Stimulated activated naive CD4-positive, alpha-beta T cell treated with Interleukin-2 at 50 U/mL for 16 hours (primary cell): ENCODE results near the gene MACROH2A2.

Experiments
- DNase-seq: peaks from one replicate; lab custom pipeline; 2025; lab: John Stamatoyannopoulos, UW

The MACROH2A2 gene

DNA sequence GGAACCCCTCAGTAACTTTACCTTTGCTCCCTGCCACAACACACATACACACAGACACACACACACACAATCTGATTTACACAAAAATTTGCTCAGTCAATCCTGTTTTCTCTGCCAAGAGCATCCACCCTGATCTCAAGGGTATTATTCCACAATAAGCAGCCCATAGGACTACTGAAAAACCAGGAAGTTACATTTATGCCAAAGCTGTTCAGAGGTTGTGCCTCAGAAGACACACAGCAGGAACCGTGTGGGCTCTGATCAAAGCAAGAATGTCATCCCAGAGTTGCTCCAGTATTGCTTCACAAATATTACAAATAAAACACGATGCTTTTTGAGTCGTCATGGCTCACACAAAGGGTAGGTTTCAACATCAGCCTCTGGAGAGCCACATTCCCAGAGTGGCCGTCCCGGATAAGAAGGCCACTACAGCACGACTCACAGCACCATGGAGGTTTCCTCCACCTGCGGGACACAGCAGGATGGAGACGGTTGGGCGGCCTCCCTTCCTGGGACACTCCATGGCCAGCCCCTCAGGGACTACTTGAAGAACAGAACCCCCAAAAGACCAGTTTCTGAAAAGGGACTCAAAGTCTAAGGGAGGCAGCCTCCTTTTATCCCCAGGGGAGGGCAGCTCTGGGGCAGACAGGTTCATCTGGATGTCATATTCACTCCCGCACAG is 78.4 kb downstream of the MACROH2A2 start:
- no peak for DNase-seq

DNA sequence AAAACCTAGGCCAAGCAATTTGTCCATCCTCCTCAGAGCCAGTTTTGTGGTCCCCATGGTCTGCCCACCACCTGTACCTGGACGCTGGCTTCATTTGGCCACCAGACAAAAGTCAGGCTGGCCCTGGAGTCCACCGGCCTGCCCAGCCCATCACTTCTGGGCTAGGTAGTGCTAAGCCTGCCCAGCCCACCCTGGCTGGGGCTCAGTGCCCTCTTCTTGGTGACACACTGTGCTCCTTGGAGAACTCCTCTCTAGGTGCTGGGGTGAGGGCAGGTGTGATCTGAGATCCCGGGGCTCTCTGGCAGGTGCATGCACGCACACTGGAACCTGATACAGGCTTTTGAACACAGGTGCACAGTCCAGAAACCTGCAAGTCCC is 78.9 kb downstream of the MACROH2A2 start:
- DNase-seq = no peak

DNA sequence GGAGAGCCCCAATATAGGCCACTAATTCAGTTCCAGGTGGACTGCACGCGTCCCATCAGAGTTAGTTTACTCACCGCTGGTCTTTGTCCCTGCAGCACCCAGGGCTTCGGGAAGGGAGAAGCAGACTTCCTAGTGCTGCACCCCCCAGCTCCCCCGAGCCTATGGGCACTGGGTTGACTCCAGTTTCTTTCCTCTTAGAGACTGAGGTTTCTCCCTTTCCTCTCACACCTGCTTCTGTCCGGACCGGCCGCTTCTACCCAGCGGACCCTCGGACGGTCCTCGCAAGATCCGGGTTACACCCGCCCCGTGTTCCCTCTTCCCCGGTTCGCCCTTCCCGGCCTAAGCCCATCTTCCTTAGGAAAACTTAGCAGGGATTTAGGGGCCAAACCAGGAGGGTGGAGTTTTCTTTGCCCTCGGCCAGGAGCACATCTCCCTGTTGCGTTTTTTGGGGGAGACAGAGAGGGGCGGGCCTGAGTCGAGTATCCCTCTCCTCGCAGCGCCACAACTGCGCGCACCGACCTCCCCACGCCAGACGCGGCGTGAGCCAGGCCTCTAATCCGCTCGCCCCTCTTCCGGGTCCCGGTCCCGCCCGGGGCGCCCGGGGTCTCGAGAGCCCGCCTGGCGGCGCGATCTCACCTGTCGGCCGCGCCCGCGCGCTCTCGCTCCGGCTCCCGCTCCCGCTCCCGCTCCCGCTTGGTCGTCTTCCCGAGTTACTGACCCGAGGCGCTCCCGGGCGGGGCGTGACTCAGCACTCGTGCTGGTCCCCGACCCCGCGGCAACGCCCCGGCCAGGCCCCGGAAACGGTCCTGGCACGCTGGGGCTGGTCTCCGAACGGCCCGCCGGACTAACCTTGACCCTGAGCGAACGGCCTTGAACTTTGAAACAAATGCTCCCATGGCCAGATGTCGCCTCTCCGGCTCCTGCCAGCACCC is 79.7 kb downstream of the MACROH2A2 start, which contains the start of gene AIFM2:
AIFM2 (minus strand) TSS at position 728 of the 932 bp plus-strand sequence. CDS start 8,741 bp downstream, outside the sequence.
- peak; percentile 13 for DNase-seq

DNA sequence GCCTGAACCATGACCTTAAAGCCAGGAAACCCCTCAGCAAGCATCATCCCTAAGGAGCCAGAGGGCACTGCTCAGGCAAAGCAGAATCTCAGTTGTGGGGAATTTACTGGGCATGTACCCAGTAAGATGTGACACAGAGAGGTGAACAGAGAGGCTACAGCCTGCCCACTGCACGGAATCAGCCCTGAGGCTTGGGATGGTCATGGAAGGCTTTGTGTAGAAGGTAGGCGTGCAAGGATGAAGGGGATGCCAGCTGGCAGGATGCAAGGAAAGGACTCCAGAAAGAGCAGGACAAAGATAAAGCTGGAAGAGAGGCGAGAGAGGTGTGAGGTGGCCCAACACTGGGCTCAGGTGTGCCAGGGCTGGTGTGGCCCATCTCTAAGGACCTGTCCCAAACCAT is 82.4 kb downstream of the MACROH2A2 start:
- no peak for DNase-seq

DNA sequence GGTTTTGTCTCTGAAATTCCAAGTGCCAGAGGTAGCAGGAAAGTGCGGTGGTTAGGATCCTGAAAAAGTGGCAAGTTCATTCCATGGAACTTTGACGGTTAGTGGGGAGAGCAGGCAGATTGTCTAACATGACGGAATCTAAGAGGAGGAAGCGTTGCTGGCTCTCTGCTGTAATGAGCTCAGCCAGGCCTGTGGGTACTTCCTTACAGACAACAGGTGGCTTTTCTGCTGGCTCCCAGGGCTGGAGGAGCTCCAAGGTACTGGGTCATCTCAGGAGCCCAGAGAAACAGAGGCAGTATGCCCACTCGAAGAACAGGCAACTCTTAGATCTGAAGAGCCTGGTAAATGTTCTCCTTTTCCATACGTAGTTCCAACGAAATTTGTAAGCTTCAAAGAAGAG is 83.0 kb downstream of the MACROH2A2 start:
- no peak for DNase-seq

DNA sequence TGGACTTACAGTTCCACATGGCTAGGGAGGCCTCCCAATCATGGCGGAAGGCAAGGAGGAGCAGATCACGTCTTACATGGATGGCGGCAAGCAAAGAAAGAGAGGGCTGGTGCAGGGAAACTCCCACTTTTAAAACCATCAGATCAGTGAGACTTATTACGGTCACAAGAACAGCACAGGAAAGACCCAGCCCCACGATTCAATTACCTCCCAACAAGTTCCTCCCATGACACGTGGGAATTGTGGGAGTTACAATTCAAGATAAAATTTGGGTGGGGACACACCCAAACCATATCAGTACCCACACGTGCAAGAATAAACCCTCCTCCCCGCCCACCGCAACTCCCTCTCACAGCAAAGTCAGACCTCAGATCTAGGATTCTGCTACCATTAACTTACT is 84.5 kb downstream of the MACROH2A2 start:
- no peak for DNase-seq

DNA sequence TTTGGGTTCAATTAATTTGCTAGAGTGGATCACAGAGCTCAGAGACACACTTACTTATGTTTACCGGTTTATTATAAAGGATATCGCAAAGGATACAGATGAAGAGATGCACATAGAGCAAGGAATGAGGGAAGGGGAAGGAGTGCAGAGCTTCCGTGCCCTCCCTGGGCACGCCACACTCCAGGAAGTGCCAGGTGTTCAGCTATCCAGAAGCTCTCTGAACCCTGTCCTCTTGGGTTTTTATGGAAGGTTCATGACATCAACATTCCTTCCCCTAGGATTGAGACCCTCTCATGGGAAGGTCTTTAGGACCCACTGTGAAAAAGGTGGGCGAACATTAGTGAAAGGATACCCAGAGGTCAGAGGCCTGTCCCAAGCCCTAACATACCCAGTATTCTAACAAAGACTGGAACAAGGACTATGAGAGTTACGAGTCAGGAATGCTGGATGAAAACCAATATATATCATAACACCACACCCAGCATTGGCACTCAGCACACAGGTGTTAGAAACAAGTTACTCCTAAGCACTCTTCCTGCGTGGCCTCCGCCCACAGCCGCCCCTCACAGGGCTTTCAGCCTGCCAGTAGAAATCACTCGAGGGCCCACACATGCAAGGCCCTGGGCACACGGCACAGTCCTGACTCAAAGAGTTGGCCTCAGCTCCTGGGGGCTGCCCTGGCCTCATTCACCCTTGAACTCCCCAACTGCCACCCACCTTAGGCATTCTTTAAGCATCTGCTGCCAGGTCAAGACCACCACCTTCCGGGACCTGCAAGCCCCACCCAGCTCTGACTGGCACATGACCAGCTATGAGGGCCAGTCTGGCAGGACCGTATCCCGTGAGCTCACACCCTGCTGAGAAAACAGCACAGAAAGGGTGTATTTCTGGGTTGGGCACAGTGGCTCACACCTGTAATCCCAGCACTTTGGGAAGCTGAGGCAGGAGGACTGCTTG is 85.6 kb downstream of the MACROH2A2 start:
- no peak for DNase-seq

DNA sequence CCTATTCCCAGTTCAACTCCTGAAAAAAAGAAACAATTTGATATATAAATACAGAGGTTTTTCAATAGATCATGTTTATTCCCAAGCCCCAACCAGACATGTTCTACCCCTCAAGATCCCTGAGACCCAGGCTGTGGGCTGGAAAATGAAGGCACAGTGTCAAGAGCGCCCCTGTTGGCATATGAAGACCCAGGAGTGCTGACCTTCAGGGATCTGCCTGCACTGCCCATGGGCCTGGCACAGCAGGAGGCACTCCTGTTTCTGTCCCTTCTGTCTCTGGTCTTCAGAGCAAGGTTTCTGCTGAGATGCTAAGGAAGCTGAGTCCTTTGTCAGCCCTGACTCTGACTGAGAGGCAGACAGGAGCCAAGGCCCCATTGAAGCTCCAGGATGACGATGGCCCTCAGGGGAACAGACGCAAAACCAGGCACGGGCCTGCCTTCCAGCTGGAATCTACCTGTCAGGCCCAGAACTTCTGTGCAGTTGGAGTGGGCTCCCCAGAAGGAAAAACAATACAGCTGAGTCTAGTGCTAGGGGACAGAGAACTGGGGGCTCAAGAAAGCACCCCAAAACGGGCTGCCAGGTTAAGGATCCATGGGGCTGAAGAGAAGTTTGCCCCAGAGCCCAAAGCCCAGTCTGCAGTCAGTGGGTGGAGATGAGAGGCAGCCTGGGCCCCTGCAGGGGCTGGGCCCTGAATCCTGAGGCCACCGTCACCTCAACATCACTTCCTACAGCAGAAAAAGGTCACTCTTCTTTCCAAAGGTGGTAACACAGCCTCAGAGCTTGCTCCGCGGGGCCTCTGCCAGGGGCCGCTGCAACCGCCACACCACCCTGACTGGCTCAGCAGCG is 86.7 kb downstream of the MACROH2A2 start:
- DNase-seq = no peak

DNA sequence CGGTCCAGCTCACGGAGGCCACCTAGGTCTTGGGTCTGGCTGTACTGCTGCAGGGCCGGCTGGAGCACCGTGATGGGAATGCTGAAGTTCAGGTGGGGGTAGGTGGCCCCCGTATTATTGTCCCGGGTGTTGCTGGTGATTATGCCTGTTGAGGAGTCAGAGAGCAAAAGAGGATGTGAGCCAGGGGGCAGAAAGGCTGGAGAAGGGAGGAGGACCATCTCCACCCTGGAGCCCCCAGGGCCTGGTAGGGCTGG is 87.3 kb downstream of the MACROH2A2 start:
- DNase-seq = no peak

DNA sequence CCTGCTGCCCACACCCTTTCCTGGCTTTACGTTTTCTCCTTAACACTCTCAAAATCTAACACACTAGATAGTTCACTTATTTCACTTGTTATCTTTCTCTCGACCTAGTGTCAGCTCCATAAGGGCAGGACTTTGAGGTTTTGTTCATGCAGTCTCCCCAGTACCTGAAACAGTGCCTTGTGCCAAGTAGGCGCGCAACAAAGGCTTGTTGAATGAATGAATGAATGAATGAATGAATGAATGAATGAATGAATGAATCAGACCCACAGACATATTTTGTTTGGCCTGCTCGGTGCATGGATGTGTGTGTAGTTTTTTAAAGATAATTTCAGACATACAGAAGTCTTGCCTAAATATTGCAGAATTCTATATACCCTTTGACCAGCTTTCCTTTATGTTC is 87.7 kb downstream of the MACROH2A2 start:
- no peak for DNase-seq

DNA sequence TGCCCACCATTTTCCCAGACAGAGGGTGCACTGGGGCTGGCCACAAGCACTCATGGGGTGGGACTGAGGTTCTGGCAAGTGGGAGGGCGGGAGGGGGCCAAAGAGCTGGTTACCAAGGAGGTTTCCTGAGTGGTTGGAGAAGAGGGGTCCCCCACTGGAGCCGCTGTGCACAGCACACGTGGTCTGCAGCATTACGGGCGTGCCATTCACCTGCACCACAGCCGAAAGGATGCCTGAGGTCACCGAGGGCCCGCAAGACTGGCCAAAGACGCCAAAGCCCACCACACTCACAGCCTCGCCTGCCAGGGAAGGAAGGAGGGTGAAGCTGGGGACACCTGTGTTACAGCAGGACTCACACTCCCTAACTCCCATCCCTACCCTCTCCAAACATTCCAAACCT is 89.9 kb downstream of the MACROH2A2 start:
- DNase-seq = no peak

DNA sequence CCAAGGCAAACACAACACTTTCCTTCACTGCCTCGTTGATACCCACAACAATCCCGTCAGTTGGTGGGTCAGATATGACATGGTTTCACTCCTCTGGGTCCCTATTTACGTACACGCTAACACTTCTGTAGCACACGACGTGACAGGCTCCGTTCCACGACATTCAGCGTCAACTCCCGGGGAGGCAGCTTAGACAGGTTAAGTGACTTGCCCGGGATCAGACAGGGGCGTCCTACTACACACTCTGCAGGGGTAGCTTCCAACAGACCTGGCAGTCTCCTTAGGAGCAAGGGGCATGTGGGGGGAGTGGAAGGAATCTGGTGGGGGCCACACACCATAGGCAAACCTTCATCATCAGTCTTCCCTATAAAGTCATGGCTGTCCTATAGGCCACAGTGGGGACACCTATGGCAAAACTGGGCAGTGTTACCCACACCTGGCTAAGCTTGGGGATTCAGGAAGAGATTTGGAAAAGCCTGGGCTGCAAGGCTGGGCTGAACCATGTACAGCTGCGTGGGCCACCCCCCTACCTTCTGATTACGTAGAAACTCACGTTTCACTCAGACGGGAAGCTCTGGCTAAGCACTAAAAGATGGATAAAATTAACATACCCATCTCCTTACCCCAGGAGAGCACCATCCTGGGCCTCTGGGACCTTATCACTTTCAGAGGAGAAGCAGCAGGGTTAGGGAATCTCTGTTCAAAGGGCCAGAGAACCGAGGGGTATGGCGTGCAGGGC is 91.9 kb downstream of the MACROH2A2 start:
- no peak for DNase-seq

DNA sequence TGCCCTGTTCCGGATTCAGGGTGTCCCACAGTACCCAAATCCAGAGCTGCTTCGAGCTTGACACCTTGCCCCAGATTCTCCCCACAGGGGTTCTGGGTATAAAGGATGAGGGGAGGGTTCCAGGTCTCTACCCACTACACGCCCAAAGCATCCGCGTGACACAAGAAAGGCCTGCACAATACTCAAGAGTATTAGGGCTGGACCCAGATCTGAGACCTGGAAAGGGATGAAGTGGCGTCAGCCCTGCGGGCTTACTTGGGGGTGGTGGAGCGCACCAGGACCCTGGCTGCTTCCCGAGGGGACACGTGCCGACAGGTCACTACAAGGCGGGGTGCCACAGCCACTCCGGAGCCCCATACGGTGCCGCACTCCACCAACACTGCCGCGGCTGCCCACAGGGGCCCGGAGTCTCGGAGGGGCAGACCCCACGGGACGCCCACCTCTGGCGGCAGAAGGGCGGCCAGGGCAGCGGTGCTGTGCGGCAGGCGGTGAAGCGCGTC is 92.6 kb downstream of the MACROH2A2 start:
- no peak for DNase-seq

DNA sequence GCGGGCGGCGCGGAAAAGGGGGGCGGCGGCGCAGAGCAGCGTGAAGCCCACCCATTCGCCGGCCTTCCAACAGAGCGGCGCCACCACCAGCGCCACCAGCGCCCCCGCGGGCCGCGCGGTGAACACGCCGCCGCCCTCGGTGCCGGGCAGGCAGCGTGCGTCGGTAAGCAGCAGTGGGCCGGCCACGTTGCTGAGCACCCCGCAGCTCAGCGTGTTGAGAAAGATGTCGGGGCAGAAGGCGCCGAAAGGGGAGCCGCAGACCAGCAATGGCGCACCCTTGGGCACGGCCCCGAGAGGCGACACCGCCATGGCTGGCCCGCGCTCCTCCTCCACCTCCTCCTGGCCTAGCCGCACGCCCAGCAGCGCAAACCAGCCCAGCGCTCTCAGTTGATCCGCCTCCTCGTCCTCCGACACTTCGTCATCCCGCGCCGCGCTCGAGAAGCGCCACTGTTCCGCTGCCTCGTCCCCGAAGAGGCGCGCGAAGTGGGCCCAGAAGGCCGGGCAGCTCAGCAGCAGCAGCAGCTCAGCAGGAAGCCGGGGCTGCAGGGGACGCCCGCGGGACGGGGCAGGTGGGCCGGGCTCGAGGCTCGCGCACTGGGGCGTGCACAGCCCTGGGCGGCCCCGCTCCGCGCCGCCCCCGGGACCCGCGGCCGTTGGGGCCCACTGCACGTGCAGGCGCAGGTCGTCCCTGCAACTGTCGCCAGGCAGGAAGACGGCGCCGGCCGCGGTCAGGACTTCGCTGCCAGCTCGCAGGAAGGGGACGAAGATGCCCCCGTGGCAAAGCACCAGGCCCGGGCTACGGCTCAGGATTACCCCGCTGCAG is 93.2 kb downstream of the MACROH2A2 start:
- DNase-seq = peak; percentile 75

DNA sequence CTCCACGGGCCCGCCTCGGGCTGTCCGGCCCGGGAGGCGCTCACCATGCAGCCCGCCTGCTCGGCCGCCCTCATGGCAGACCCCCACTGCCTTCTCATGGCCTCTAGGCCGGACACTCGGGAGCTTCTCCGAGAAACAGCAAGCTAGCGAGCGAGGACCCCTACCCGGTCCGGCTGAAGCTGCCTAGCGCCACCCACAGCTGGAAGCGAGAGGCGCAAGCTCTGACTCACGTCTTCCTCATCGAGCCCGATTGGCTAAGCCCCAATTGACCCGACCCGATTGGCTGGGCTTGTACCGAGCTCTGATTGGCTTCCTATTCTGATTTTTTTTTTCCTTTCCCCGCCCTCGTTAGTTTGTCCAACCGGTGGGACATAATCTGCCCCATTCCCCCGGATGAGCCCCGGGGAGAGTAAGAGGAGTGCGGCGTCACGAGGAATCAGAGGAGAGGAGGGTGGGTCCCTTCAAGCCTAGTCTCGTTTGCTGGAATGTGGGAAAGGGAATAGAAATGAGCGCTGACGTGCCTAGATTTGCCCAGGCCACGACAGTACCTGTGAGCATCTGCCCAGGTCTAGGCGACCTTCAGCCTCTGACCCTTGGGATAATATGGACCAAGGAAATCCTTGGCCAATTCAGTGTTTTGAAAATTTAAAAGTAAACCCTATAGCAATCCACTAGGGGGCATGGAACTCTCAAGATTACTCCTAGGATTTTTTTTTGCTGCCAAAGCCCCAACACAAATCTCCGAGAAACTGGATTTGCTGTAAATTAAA is 94.0 kb downstream of the MACROH2A2 start, which contains the start of gene TYSND1:
TYSND1 (minus strand) TSS at position 212 of the 770 bp plus-strand sequence; CDS start at position 98, 114 bp downstream.
- DNase-seq = peak; percentile 93

DNA sequence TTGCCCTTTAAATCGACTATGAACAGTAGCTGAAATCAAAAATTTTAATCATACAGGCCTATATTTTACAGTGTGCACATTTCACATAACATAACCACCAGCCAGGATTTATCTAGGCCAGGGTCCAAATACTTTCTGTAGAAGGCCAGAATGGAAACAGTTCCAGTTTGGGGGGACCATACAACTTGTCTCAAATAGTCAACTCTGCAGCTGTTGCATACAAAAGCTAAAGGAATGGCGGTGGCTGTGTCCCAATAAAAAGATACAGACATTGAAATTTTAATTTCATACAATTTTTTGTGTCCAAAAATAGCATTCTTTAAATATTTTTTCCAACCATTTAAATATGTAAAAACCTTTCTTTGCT is 94.6 kb downstream of the MACROH2A2 start:
- DNase-seq = no peak

DNA sequence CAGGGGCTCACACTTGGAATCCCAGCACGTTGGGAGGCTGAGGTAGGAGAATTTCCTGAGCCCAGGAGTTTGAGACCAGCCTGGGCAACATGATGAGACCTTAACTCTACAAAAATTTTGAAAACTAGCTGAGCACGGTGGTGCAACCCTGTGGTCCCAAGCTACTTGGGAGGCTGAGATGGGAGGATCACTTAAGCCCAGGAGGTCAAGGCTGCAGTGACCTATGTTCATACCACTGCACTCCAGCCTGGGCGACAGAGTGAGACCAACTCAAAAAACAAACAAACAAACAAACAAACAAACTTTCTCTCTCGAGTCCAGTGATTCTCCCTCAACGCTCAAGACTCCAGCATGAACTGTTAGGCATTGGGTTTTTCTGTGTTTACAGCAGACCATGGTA is 95.9 kb downstream of the MACROH2A2 start:
- DNase-seq = no peak

DNA sequence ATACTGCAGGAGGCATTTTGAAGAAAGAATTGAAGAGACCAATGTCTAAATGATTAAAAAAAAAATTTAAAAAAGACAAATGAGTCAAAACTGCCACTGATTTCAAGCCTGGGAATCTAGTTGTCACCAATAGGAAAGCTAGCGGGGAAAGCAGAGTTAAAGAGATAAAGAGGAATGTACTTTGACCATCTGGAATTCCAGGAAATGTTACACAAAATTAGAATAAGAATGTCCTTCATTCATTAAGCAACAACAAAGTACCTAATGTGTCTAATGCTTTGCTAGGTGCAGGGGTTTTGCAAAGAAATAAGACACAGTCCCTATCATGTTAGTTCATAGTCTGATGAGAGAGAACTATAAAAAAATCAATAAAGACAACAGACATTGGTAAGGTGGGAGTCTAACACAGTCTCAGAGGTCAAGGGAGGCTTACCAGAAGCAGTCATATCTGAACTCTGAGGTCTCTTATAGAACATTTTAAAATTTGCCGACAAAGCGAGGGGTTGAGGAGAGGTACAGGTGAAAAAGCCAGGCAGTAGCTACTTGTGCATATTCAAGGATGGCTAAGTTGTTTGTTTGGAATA is 102.7 kb downstream of the MACROH2A2 start:
- no peak for DNase-seq
